HepG2 (cell line): ENCODE data around the gene TM4SF4. TPM values are rescaled to one million over a fixed set of nuclear protein-coding genes. Genes with fewer than 3 reads are reported as not detected.
A peak's percentile ranks its signal among the peaks of the same experiment; 100 is the strongest.

Experiments used
- ATAC-seq: fragments of 200-7000 bp; cut with Tn5 transposase; 3 replicates; pipeline ENCODE4 v1.9.1; 2020; ENCODE audit warnings: mild to moderate bottlenecking, moderate library complexity
- BruUV-seq: library from RNA; stranded (reverse); fragments of 400-500 nt; replicated peaks from 2 replicates; lab custom pipeline; 2021; lab: Mats Ljungman, UMichigan
- CTCF ChIA-PET: fragments of 300-600 bp; formaldehyde crosslinking; extraction: SDS; loops from one replicate; lab custom pipeline; 2021; ENCODE audit warnings: low total read pairs, inconsistent platforms, low intra/inter-chr PET ratio; lab: Yijun Ruan, JAX
- POLR2A ChIA-PET: fragments of 350-600 bp; sonication (Branson Sonifier 250); formaldehyde crosslinking; loops from one replicate; lab custom pipeline; 2020; ENCODE audit warnings: antibody characterized with exemption, inconsistent platforms; lab: Yijun Ruan, JAX
- DNase-seq: peaks from one replicate; pipeline ENCODE4 v3.0.0-alpha.2; 2015; ENCODE audit warnings: low spot score
- FAIRE-seq: peaks from 3 replicates; lab custom pipeline; 2011; peaks lifted over from hg19 to GRCh38; lab: Jason Lieb, UNC
- H2AFZ ChIP-seq: one replicate; pipeline ENCODE4 v1.6.1; 2011; ENCODE audit warnings: low read length, inconsistent platforms
- H3K27ac ChIP-seq: fragments of 300-600 bp; 3 replicates; pipeline ENCODE4 v1.8.0; 2011; ENCODE audit warnings: mixed run types, mild to moderate bottlenecking, mixed read lengths, low read length, inconsistent platforms; ENCODE audit not compliant: insufficient read depth; ENCODE audit errors: extremely low read length
- H3K27me3 ChIP-seq, 2 experiments: fragments of 200-600 bp in 1 of 2; 2 replicates in 1 of 2; 3 replicates in 1 of 2; pipeline versions ENCODE4 v1.6.0 to v1.8.0; 2011; ENCODE audit warnings: low read length in 2 of 2, mild to moderate bottlenecking in 2 of 2, moderate library complexity in 2 of 2, inconsistent platforms in 1 of 2; ENCODE audit not compliant: insufficient read depth in 2 of 2, control insufficient read depth in 1 of 2
- H3K36me3 ChIP-seq, 2 experiments: fragments of 200-600 bp in 1 of 2; replicated peaks in 1 of 2; 2 replicates in 1 of 2; 3 replicates in 1 of 2; pipeline versions ENCODE4 v1.5.1 to v1.8.0; 2011; ENCODE audit warnings: low read length in 2 of 2, inconsistent platforms in 1 of 2; ENCODE audit not compliant: insufficient read depth in 2 of 2, control insufficient read depth in 1 of 2
- H3K4me1 ChIP-seq: 2 replicates; pipeline ENCODE4 v1.5.1; 2012; ENCODE audit warnings: low read length, inconsistent platforms; ENCODE audit not compliant: insufficient read depth
- H3K4me2 ChIP-seq: 2 replicates; pipeline ENCODE4 v1.6.0; 2011; ENCODE audit warnings: low read depth, low read length, inconsistent platforms
- H3K4me3 ChIP-seq, 3 experiments: fragments of 200-600 bp in 1 of 3; sonication (generic), shearing (Covaris generic) in 1 of 3; replicated peaks in 1 of 3; 2 replicates each; pipeline ENCODE4 v1.5.1; 2011 to 2016; ENCODE audit warnings: low read length in 3 of 3, inconsistent platforms in 2 of 3, low read depth in 2 of 3, mild to moderate bottlenecking in 2 of 3, control low read depth in 1 of 3, mixed read lengths in 1 of 3; ENCODE audit not compliant: insufficient read depth in 1 of 3
- H3K79me2 ChIP-seq: one replicate; pipeline ENCODE4 v1.6.1; 2011; ENCODE audit warnings: low read length, inconsistent platforms; ENCODE audit not compliant: insufficient read depth
- H3K9ac ChIP-seq: 2 replicates; pipeline ENCODE4 v1.6.0; 2011; ENCODE audit warnings: mild to moderate bottlenecking, low read depth, low read length, inconsistent platforms; ENCODE audit not compliant: insufficient read depth
- H3K9me3 ChIP-seq: 2 replicates; pipeline ENCODE4 v1.5.1; 2012; ENCODE audit warnings: mild to moderate bottlenecking, low read length
- H4K20me1 ChIP-seq: 2 replicates; pipeline ENCODE4 v1.6.0; 2011; ENCODE audit warnings: inconsistent platforms, mild to moderate bottlenecking, low read length, moderate library complexity; ENCODE audit not compliant: insufficient read depth
- CBX5 ChIP-seq: sonication (generic); formaldehyde crosslinking; IDR thresholded peaks from 2 replicates; pipeline ENCODE4 v1.4.0; 2020; ENCODE audit warnings: missing genetic modification reagents, borderline replicate concordance
- CEBPB ChIP-seq: IDR thresholded peaks from 2 replicates; pipeline ENCODE4 v1.6.1; 2011; ENCODE audit warnings: low read depth, low read length, improper control_type of control experiment, borderline replicate concordance
- STAG1 ChIP-seq: sonication (generic); formaldehyde crosslinking; IDR thresholded peaks from 2 replicates; pipeline ENCODE4 v1.4.0; 2020; ENCODE audit warnings: missing genetic modification reagents
- ZMYM4 ChIP-seq: sonication (generic); formaldehyde crosslinking; IDR thresholded peaks from 2 replicates; pipeline ENCODE4 v1.8.1; 2023; ENCODE audit warnings: mild to moderate bottlenecking, missing genetic modification reagents
- ZNF256 ChIP-seq: sonication (generic); formaldehyde crosslinking; conservative IDR thresholded peaks from 2 replicates; pipeline ENCODE4 v1.4.0; 2020; ENCODE audit warnings: missing genetic modification reagents
- ZNF644 ChIP-seq: IDR thresholded peaks from 2 replicates; pipeline ENCODE4 v1.6.1; 2016; ENCODE audit warnings: low read depth
- ZNF761 ChIP-seq: sonication (generic); formaldehyde crosslinking; conservative IDR thresholded peaks from 2 replicates; pipeline ENCODE4 v1.4.0; 2020; ENCODE audit warnings: mild to moderate bottlenecking, missing genetic modification reagents
- WGBS: methylation state at CpG from one replicate; pipeline ENCODE4 v1.1.6; 2017; ENCODE audit warnings: low lambda C conversion rate; 5-methylcytosine and 5-hydroxymethylcytosine counted together
- in situ Hi-C: cut with HindIII; loops from 2 replicates; pipeline ENCODE4 v1.10.0; 2017; ENCODE audit warnings: low pct_unique_long_range_greater_than_20kb; ENCODE audit not compliant: extremely low pct_ligation_motif_present
- intact Hi-C: fragments of 100-400 bp; cut with micrococcal nuclease; formaldehyde crosslinking; loops from one replicate; pipeline ENCODE4 v1.10.0; 2022; ENCODE audit not compliant: unreplicated experiment
- polyA plus RNA-seq, 8 experiments: library from polyadenylated mRNA; depleted of rRNA in 3 of 8; stranded (reverse) in 7 of 8; unstranded in 1 of 8; fragments of >200 nt; fragmentation: Illumina TruSeq in 4 of 8; extraction: Trizol in 4 of 8; gene quantifications; 2 replicates each; pipeline versions ENCODE4 v1.2.1 to v1.2.3, GENCODE V29; 2011 to 2016; ENCODE audit warnings: low read depth in 4 of 8, missing spikeins in 1 of 8, mixed read lengths in 1 of 8; ENCODE audit not compliant: insufficient read depth in 1 of 8
- total RNA-seq, 5 experiments: library from RNA; depleted of rRNA; stranded (reverse); fragments of >200 nt; fragmentation: Illumina TruSeq; extraction: Trizol; gene quantifications; 2 replicates each; pipeline ENCODE4 v1.2.3, GENCODE V29; 2016; ENCODE audit warnings: low read depth in 1 of 5
- TF ChIP-seq, protein P1 (sequence below): sonication (generic); formaldehyde crosslinking; IDR thresholded peaks from 2 replicates; pipeline ENCODE4 v1.8.0; 2022; ENCODE audit warnings: low read depth, missing genetic modification reagents
- TF ChIP-seq, protein P2 (sequence below): sonication (generic); formaldehyde crosslinking; IDR thresholded peaks from 2 replicates; pipeline ENCODE4 v1.4.0; 2020; ENCODE audit warnings: mild to moderate bottlenecking, missing genetic modification reagents
- TF ChIP-seq, protein P3 (sequence below): sonication (generic); formaldehyde crosslinking; IDR thresholded peaks from 2 replicates; pipeline ENCODE4 v1.4.0; 2020; ENCODE audit warnings: missing genetic modification reagents, borderline replicate concordance
- TF ChIP-seq, protein P4 (sequence below): sonication (generic); formaldehyde crosslinking; IDR thresholded peaks from 2 replicates; pipeline ENCODE4 v1.5.0; 2020; ENCODE audit warnings: mild to moderate bottlenecking, missing genetic modification reagents, moderate library complexity

Gene TM4SF4
- total and polyA plus RNA-seq, 2 of the 13 experiments (the other 11 are each of a cell fraction or from before 2014, with no cell fraction given) = 0.63 to 0.95 TPM

DNA sequence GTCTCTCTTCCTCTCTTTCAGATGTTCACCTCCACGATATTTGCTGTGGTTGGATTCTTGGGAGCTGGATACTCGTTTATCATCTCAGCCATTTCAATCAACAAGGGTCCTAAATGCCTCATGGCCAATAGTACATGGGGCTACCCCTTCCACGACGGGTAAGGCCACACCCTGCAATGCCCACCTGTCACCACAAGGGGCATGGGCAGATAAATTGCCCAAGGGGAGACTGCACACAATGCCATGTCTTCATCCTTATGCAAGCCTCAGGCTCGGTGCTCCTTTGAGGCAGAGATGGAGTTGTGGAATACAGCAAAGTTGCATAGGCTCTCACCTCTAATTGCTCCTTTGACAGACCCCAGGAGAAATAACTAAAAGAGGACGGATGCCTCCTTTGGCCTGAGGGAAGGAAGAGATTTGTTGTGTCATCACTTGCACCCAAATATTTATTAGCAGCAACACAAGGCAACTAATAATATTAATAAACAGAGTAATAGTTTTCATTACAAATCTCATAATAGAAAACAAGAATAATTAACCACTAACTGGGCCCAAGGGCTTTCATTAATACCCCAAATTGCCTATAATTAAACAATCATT, 13.2 kb downstream of the TM4SF4 start:
- H3K27me3 ChIP-seq = no peaks in the 10 kb centered on the region
- FAIRE-seq (peak; percentile 44), DNase-seq (no peak), ATAC-seq (peak; percentile 78)
- 36% methylated on average over 6 of the region's 6 CpGs for WGBS
- no peak overlapping the region for H3K4me3 ChIP-seq
- ChIA-PET POLR2A (no interaction called here), CTCF (interaction anchor here (1.3 kb wide), 1 partner anchor 94 kb away, joined by 6 read pairs; no protein-coding TSS in a partner anchor)
- H2AFZ ChIP-seq = no peak overlapping the region
- no peak overlapping the region for H3K4me2 ChIP-seq
- no peaks in the 10 kb centered on the region for H3K9me3 ChIP-seq
- in situ Hi-C loops = loop anchor here (10.0 kb wide), 2 partner anchors 363 to 533 kb away; partner anchors contain the start of gene HPS3
- no peaks in the 10 kb centered on the region for H3K36me3 ChIP-seq
- intact Hi-C loops = loop anchor here (2.0 to 10.0 kb wide), 3 partner anchors 95 to 213 kb away; no protein-coding TSS in a partner anchor
- H3K27ac ChIP-seq = no peak overlapping the region
- no peak overlapping the region for H3K9ac ChIP-seq
- no peaks in the 10 kb centered on the region for H3K79me2 ChIP-seq
- no TSS peak for BruUV-seq
- peaks cover 12% of the 10 kb centered on the region for H3K4me1 ChIP-seq
- H4K20me1 ChIP-seq = no peaks in the 10 kb centered on the region
- TF ChIP-seq ZNF256 (CRISPR knock-in tag) = no peak
- TF ChIP-seq CBX5 (CRISPR knock-in tag) = 0 out of 2 replicates have a peak, but pooled peaks have one; percentile 35
- TF ChIP-seq CEBPB = 0 out of 2 replicates have a peak, but pooled peaks have one; percentile 12
- peak; percentile 28; the same call in 1 of the 2 replicates for TF ChIP-seq STAG1
- TF ChIP-seq, protein P1, sequence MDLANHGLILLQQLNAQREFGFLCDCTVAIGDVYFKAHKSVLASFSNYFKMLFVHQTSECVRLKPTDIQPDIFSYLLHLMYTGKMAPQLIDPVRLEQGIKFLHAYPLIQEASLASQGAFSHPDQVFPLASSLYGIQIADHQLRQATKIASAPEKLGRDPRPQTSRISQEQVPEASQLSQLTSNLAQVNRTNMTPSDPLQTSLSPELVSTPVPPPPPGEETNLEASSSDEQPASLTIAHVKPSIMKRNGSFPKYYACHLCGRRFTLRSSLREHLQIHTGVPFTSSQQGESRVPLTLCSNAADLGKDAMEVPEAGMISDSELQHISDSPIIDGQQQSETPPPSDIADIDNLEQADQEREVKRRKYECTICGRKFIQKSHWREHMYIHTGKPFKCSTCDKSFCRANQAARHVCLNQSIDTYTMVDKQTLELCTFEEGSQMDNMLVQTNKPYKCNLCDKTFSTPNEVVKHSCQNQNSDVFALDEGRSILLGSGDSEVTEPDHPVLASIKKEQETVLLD = no peak
- TF ChIP-seq ZNF761 = 0 out of 2 replicates have a peak, but pooled peaks have one; percentile 32
- TF ChIP-seq, protein P2, sequence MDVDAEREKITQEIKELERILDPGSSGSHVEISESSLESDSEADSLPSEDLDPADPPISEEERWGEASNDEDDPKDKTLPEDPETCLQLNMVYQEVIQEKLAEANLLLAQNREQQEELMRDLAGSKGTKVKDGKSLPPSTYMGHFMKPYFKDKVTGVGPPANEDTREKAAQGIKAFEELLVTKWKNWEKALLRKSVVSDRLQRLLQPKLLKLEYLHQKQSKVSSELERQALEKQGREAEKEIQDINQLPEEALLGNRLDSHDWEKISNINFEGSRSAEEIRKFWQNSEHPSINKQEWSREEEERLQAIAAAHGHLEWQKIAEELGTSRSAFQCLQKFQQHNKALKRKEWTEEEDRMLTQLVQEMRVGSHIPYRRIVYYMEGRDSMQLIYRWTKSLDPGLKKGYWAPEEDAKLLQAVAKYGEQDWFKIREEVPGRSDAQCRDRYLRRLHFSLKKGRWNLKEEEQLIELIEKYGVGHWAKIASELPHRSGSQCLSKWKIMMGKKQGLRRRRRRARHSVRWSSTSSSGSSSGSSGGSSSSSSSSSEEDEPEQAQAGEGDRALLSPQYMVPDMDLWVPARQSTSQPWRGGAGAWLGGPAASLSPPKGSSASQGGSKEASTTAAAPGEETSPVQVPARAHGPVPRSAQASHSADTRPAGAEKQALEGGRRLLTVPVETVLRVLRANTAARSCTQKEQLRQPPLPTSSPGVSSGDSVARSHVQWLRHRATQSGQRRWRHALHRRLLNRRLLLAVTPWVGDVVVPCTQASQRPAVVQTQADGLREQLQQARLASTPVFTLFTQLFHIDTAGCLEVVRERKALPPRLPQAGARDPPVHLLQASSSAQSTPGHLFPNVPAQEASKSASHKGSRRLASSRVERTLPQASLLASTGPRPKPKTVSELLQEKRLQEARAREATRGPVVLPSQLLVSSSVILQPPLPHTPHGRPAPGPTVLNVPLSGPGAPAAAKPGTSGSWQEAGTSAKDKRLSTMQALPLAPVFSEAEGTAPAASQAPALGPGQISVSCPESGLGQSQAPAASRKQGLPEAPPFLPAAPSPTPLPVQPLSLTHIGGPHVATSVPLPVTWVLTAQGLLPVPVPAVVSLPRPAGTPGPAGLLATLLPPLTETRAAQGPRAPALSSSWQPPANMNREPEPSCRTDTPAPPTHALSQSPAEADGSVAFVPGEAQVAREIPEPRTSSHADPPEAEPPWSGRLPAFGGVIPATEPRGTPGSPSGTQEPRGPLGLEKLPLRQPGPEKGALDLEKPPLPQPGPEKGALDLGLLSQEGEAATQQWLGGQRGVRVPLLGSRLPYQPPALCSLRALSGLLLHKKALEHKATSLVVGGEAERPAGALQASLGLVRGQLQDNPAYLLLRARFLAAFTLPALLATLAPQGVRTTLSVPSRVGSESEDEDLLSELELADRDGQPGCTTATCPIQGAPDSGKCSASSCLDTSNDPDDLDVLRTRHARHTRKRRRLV (CRISPR knock-in tag) = no peak
- TF ChIP-seq, protein P3, sequence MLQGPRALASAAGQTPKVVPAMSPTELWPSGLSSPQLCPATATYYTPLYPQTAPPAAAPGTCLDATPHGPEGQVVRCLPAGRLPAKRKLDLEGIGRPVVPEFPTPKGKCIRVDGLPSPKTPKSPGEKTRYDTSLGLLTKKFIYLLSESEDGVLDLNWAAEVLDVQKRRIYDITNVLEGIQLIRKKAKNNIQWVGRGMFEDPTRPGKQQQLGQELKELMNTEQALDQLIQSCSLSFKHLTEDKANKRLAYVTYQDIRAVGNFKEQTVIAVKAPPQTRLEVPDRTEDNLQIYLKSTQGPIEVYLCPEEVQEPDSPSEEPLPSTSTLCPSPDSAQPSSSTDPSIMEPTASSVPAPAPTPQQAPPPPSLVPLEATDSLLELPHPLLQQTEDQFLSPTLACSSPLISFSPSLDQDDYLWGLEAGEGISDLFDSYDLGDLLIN (CRISPR knock-in tag) = no peak
- peak; percentile 28; the same call in 1 of the 2 replicates for TF ChIP-seq ZMYM4 (CRISPR knock-in tag)
- peak; percentile 70; the same call in 1 of the 2 replicates for TF ChIP-seq ZNF644
- TF ChIP-seq, protein P4, sequence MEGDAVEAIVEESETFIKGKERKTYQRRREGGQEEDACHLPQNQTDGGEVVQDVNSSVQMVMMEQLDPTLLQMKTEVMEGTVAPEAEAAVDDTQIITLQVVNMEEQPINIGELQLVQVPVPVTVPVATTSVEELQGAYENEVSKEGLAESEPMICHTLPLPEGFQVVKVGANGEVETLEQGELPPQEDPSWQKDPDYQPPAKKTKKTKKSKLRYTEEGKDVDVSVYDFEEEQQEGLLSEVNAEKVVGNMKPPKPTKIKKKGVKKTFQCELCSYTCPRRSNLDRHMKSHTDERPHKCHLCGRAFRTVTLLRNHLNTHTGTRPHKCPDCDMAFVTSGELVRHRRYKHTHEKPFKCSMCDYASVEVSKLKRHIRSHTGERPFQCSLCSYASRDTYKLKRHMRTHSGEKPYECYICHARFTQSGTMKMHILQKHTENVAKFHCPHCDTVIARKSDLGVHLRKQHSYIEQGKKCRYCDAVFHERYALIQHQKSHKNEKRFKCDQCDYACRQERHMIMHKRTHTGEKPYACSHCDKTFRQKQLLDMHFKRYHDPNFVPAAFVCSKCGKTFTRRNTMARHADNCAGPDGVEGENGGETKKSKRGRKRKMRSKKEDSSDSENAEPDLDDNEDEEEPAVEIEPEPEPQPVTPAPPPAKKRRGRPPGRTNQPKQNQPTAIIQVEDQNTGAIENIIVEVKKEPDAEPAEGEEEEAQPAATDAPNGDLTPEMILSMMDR (CRISPR knock-in tag) = peak; percentile 51
